Heart left ventricle (tissue), 16 donors: ENCODE data around the gene UTY. TPM values are rescaled to one million over a fixed set of nuclear protein-coding genes. Genes with fewer than 3 reads are reported as not detected.
"Not testable (repeated sequence)": the region's sequence is repeated elsewhere in the genome, so short reads cannot be mapped to it uniquely, and the experiment has no call there.

Experiments used
- ATAC-seq, 4 donors: fragments of 200-7000 bp; cut with Tn5 transposase; one replicate each; pipeline ENCODE4 v1.9.1; 2020 to 2022; ENCODE audit warnings: moderate library complexity in 4 of 4, mild to moderate bottlenecking in 3 of 4, moderate number of reproducible peaks in 1 of 4
- DNase-seq, 5 donors: peaks; one replicate each; pipeline ENCODE4 v3.0.0-alpha.2; 2020
- H3K27ac ChIP-seq, 12 donors: fragments of 200-600 bp; sonication (generic) in 4 of 12; one replicate each; pipeline versions ENCODE4 v1.5.0 to v1.8.0; 2016 to 2022; ENCODE audit warnings: mild to moderate bottlenecking in 2 of 12
- H3K27me3 ChIP-seq, 9 donors: fragments of 200-600 bp; sonication (generic) in 2 of 9; one replicate each; pipeline versions ENCODE4 v1.5.1 to v1.8.0; 2016 to 2022; ENCODE audit warnings: mild to moderate bottlenecking in 3 of 9
- H3K36me3 ChIP-seq, 9 donors: fragments of 200-600 bp; sonication (generic) in 2 of 9; one replicate each; pipeline versions ENCODE4 v1.5.0 to v1.8.0; 2018 to 2022; ENCODE audit warnings: mild to moderate bottlenecking in 2 of 9
- H3K4me1 ChIP-seq, 12 donors: fragments of 200-600 bp; sonication (generic) in 4 of 12; one replicate each; pipeline versions ENCODE4 v1.5.0 to v1.8.0; 2016 to 2022; ENCODE audit warnings: mild to moderate bottlenecking in 3 of 12
- H3K4me3 ChIP-seq, 12 donors: fragments of 200-600 bp; sonication (generic) in 4 of 12; one replicate each; pipeline versions ENCODE4 v1.5.0 to v1.8.0; 2017 to 2022; ENCODE audit warnings: mild to moderate bottlenecking in 9 of 12, moderate library complexity in 4 of 12
- H3K9me3 ChIP-seq, 12 donors: fragments of 200-600 bp; sonication (generic) in 4 of 12; one replicate each; pipeline versions ENCODE4 v1.5.0 to v1.8.0; 2016 to 2022; ENCODE audit warnings: mild to moderate bottlenecking in 1 of 12
- CTCF ChIP-seq, 12 donors: fragments of 200-600 bp; sonication (generic) in 4 of 12; IDR thresholded peaks; one replicate each; pipeline versions ENCODE4 v1.5.0 to v1.8.0; 2018 to 2022; ENCODE audit warnings: antibody characterized with exemption in 12 of 12, mild to moderate bottlenecking in 5 of 12
- POLR2A ChIP-seq, 2 donors: fragments of 450-650 bp; IDR thresholded peaks; one replicate each; pipeline ENCODE4 v1.6.1; 2017; ENCODE audit warnings: antibody characterized with exemption in 2 of 2, mild to moderate bottlenecking in 2 of 2, moderate library complexity in 2 of 2
- WGBS, 4 donors: extraction: QIAGEN DNeasy Blood & Tissue Kit in 2 of 4; methylation state at CpG; one replicate each; pipeline versions ENCODE4 v1.1.5 to v1.1.7; 2013 to 2018; 5-methylcytosine and 5-hydroxymethylcytosine counted together
- intact Hi-C, 10 donors: fragments of 100-400 bp; cut with DNase I; formaldehyde crosslinking; loops; one replicate each; pipeline versions ENCODE4 v1.11.1 to v1.14.2; 2022
- polyA plus RNA-seq, 2 donors: library from polyadenylated mRNA; stranded (reverse); fragments of 200-250 nt; gene quantifications; one replicate each; pipeline ENCODE4 v1.2.3, GENCODE V29; 2013
- total RNA-seq, 9 donors: library from RNA; depleted of rRNA in 2 of 9; stranded (reverse); fragments of >200 nt in 2 of 9; fragmentation: NEBNext Ultra II Directional in 3 of 9; extraction: Animal tissue kit (Norgen Biotek cat#: 25700) in 3 of 9; gene quantifications; one replicate each; pipeline versions ENCODE4 v1.1.0 to v1.2.4, GENCODE V29; 2016 to 2023
- donor health status: ischemic (EF 13 %, LVEDD 7.1; RV severe dilation, severe dysfunction).
- donor health status: healthy with polysubstance abuse.
- donor health status: DM: no; HTN: yes; CAD: no.
- donor health status: DM: no; HTN: no; CAD: no.
- donor health status: ischemic (EF 25% LVEDD 6.9; RV normal size, moderate dysfunction).
- donor health status: ischemic (EF 25% LVEDD 5.7; RV mildly dilated, moderate dysfunction).
- donor health status: healthy.
- donor health status: DM: yes; HTN: yes; CAD: no.
- donor health status: ischemic (EF 35%, LVEDD 5.7; RV mildly dilated, moderate dysfunction).
- donor health status: nonischemic (EF 11% LVEDD 7.7; RV severe dilation, severe dysfunction).
- donor health status: DM: yes; HTN: yes; CAD: no.
- donor health status: PGD.
- donor health status: ischemic (EF 29% LVEDD 5.4; RV normal size, mild dysfunction).
- donor health status: nonischemic (EF 23%, LVEDD 6.1; RV moderate dilation, normal function).

Gene UTY
- total and polyA plus RNA-seq, 11 donors, result 2.6 to 17.3 (median 11.3) TPM; not detected in 5

DNA sequence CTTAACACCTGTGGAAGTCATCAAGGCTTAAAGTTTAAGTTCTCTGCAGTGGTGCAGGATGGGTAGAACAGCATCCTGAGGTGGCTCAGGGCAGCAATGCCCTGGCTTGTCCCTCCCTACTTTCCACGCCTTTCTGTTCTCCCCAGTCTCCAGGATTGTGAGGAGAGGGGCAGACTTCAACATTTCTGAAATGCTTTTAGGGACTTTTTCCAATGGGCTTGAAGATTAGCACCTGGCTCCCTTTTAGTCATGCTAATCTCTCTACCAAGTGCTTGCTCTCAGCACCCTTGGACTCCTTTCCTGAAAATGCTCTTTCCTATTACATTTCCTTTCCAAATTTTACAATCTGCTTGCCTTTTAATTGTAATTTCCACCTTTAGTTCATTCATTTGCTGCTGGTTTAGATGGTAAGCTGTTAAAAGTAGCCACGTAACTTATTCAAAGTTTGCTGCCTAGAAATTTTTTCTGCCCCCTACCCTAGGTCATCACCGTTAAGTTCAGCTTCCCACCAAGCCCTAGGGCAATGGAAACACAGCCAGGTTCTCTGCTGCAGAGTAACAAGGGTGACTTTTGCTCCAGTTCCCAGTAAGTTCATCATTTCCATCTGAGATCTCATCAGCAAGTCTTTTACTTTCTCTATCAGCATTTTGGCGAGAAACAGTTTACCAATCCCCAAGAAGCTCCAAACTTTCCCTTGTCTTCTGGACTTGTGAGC, 183.5 kb downstream of the UTY start:
- 74 to 97% methylated on average over 4 of the region's 4 CpGs; no CpG with 5 or more reads in 2 of the 4 donors for WGBS, 4 donors
- DNase-seq (no peak), ATAC-seq (no peak)
- intact Hi-C loops, result no loop called here
- no peak overlapping the region for H3K4me3 ChIP-seq
- no peaks in the 10 kb centered on the region for H3K27me3 ChIP-seq
- no peaks in the 10 kb centered on the region for H3K4me1 ChIP-seq
- no peak for TF ChIP-seq CTCF (IDR thresholded peaks at IDR 0.05)
- TF ChIP-seq POLR2A (IDR thresholded peaks at IDR 0.05), result no peak
- no peaks in the 10 kb centered on the region for H3K9me3 ChIP-seq
- peaks cover 0 to 91% (median 0%) of the 10 kb centered on the region in 9 donors for H3K36me3 ChIP-seq
- H3K27ac ChIP-seq, result no peak overlapping the region

- WGBS, 4 donors, result 61 to 68% methylated on average over 2 of the region's 2 CpGs; no CpG with 5 or more reads in 2 of the 4 donors
- no peaks in the 10 kb centered on the region for H3K9me3 ChIP-seq
- H3K4me1 ChIP-seq, result no peaks in the 10 kb centered on the region
- DNase-seq (no peak), ATAC-seq (no peak)
- no peak overlapping the region for H3K27ac ChIP-seq
- intact Hi-C loops, result no loop called here
- peaks cover 0 to 87% (median 0%) of the 10 kb centered on the region in 9 donors for H3K36me3 ChIP-seq
- TF ChIP-seq POLR2A (IDR thresholded peaks at IDR 0.05) (no peak), CTCF (IDR thresholded peaks at IDR 0.05) (no peak)
- no peaks in the 10 kb centered on the region for H3K27me3 ChIP-seq
- no peak overlapping the region for H3K4me3 ChIP-seq
These were observed 184.8 kb downstream of the UTY start for GRCh38 chrY:13295026-13295425.

GRCh38 chrY:13291199-13291598, 188.6 kb downstream of the UTY start:
- H3K27me3 ChIP-seq, result no peaks in the 10 kb centered on the region
- ATAC-seq (no peak), DNase-seq (no peak)
- H3K27ac ChIP-seq, result no peak overlapping the region
- peaks cover 0 to 68% (median 3%) of the 10 kb centered on the region in 9 donors for H3K36me3 ChIP-seq
- TF ChIP-seq CTCF (IDR thresholded peaks at IDR 0.05) (no peak), POLR2A (IDR thresholded peaks at IDR 0.05) (no peak)
- H3K4me3 ChIP-seq, result no peak overlapping the region
- WGBS, 4 donors, result 100% methylated on average over 1 of the region's 1 CpG; no CpG with 5 or more reads in 2 of the 4 donors
- intact Hi-C loops, result no loop called here
- peaks cover 0 to 12% (median 0%) of the 10 kb centered on the region in 12 donors for H3K9me3 ChIP-seq
- no peaks in the 10 kb centered on the region for H3K4me1 ChIP-seq

GRCh38 chrY:13282151-13283054, 197.4 kb downstream of the UTY start:
- ATAC-seq, result peak in 1 of 4 donors; percentile 56
- intact Hi-C loops, result not testable (repeated sequence)

More at GRCh38 chrY:13282151-13283054, 197.4 kb downstream of the UTY start:
- not testable (repeated sequence) for H3K4me3 ChIP-seq, H3K27me3 ChIP-seq, H3K9me3 ChIP-seq
- DNase-seq, result peak in 3 of 5 donors; percentile 19 to 65 (median 26)
- H3K36me3 ChIP-seq, result peaks cover 0 to 31% (median 3%) of the 10 kb centered on the region in 9 donors
- H3K27ac ChIP-seq, result peak overlapping the region in 2 of 12 donors; percentile 13 to 42
- 52 to 59% methylated on average over 15 of the region's 15 CpGs; no CpG with 5 or more reads in 2 of the 4 donors for WGBS, 4 donors
- H3K4me1 ChIP-seq, result peaks cover 0 to 16% (median 0%) of the 10 kb centered on the region in 12 donors
